HG03039 (cell line): Measurements from ENCODE around the gene CASTOR1.
A peak's percentile ranks its signal among the peaks of the same experiment; 100 is the strongest.
"Not testable (repeated sequence)": the region's sequence is repeated elsewhere in the genome, so short reads cannot be mapped to it uniquely, and the experiment has no call there.

Experiments
- ATAC-seq: cut with Tn5 transposase; IDR thresholded peaks from one replicate; pipeline ENCODE4 v1.9.1; 2021; ENCODE audit warnings: mild to moderate bottlenecking, moderate library complexity; ENCODE audit not compliant: unreplicated experiment

CASTOR1 gene

DNA sequence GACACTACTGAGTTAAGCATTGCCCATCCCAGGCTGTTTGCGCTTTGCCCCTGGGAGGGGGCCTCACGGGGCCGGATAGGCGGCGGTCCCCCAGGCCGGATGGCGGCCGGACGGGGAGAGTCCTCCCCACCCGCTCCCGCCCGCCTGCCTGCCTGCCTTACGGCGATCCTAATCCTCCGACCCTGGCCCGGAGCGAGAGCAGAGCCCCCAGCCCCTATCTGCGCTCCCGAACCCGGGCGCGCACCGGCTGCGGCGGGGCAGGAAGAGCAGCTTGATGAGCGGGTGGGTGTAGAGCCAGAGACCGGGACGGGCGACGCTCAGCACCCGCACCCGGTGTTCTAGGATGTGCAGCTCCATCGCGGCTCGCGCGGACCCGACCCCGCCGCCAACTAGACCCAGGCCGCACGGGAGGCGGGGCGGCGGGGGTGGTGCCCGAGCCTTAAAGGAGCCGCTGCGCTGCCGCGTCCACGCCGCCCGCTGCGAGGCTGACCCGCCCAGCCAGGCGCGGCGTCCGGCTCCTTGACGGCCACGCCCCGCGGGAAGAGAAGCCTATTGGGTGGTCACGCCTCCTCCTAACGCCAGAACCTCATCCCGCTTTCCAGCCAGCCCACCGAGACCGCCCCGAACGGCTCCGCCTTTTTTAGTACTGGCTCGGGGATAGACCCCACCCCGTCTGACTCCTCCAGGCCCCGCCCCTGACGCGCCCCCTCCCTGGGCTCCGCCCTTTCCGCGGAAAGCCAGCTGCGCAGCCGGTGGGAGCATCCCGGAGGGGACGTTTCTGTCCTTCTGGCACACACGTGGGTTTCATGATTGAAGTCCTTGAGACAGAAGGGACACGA is at the start of gene CASTOR1:
CASTOR1 (minus strand) TSS at position 365 of the 839 bp plus-strand sequence; CDS start at position 357, 8 bp downstream.
- peak; percentile 58 for ATAC-seq

GRCh38 chr22:30338802-30339201 is 49.5 kb upstream of the CASTOR1 start:
- no peak for ATAC-seq

DNA sequence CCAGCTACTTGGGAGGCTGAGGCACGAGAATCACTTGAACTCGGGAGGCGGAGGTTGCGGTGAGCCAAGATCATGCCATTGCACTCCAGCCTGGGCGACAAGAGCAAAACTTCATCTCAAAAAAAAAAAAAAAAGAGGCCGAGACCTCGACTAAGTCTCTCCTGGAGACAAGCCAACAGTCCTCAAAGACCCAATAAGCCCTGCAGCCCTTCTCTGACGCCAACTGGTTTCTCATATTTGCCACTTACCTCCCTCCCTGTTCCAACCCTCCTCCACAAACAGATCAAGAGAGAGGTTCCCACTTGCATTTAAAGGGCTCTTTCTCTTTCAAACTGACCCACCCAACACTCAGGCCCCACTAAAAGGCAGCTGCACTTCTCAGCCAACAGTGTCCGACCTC is 49.0 kb upstream of the CASTOR1 start:
- not testable (repeated sequence) for ATAC-seq

GRCh38 chr22:30337461-30337778 is 48.1 kb upstream of the CASTOR1 start:
- no peak for ATAC-seq

DNA sequence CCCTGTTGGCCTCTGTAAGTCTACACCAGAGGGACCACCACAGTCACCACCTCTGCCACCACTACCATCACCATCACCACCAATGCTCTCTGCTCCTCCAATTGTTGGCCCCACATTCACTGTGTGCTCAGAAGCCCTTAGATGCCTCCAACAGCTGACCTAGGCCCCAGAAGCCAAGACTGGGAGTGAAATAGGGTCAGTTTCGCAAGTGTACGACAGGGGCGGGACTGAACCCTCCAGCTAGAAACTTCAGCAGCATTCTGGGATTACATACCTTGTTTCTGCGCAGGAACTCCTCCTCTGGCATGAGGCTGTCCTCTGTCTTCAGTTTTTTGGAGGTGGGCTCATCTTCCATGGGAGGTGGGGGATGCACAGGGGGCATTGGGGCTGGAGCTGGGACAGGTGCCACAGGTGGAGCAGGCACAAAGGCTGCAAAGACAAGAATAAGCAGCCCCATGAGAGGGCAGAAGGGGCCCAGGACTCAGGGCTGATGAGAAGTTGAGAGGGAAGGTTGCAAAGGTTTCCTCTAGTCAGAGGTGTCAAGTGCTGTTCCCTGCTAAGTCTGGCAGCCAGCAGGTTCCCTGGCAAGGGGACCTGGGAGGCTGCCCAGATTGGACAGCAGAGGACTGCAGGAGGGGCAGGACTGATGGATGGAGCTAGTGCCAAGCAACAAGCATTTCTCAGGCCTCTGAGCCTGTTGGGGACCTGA is 47.6 kb upstream of the CASTOR1 start:
- ATAC-seq: no peak

DNA sequence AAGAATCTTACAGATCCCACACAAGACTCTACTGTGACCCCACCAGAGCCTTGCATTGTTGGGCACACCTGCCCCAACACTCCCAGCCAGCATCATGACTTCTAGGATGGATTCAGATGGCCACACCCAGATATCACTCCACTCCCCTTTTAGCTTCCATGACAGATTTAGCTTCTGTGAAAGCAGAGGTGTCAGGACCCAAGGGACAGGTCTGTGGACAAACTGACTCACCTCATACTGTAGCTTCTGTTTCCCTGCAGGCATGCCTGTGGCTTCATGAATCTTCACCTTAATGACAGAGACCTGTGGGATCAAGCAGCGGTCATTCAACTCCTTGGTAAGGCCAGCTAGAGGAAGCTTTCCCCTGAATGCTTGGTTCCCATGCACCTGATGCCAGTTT is 45.9 kb upstream of the CASTOR1 start:
- ATAC-seq: no peak

GRCh38 chr22:30334646-30335045 is 45.3 kb upstream of the CASTOR1 start:
- no peak for ATAC-seq

- no peak for ATAC-seq
These were observed 44.4 kb upstream of the CASTOR1 start for GRCh38 chr22:30333707-30334087.

DNA sequence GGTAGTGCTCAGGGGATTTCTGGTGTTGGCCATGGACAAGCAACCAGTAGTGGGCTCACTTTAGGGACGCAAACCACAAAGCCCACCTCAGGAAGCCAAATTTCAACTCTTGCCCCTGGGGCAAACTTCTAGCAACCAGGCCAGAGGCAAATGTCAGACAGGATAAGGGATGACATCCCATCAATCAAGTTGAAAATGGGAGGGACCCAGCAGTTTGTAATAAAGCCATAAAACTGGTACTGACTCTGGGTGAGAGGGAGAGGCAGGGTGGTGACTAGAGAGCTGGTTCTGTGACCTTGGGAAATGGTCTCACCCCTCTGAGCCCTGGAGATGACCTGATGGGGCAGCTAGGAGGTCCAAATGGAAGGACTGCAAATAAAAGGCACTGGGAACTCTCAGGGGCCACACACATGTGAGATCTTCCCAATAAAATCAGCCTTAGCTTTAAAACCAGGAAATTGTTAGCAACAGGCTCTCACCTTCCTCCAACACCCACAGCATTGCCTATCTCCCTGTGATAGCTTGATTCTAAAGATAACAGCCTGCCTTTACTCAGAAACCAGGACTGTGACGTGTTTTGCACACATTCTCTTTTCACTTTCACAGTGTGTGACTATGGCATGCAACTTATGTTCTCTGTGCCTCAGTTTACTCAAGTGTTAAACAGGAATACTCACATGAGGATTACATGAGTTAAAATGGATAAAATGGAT is 43.8 kb upstream of the CASTOR1 start:
- ATAC-seq: no peak

- ATAC-seq: no peak
These were observed 43.2 kb upstream of the CASTOR1 start for GRCh38 chr22:30332551-30332950.

DNA sequence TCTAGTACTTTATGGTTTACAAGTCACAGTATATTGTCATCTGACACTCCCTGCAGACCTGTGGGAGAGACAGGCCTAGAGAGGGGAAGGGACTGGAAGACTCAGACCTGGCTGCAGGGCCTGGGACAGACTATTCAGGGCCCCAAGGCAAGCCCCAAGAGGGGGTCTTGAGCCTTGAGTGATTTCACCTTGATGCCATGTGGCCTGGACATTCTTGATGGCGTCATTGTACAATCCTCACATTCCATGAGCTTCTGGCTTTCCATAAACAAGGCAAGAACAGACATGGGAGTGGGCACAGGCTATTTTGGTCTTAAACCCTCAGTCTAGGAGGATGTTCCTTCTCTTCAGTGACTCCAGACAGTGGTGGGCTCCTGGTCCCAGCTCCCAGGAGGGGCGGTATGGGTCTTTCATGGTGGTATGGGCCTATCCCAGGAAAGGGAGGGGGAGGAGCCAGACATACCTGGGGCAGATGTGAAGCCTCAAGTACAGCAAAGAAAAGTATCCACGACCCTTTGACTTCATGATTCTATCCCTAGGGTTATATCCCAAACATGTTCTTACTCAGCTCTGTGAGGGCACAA is 39.3 kb upstream of the CASTOR1 start:
- no peak for ATAC-seq

DNA sequence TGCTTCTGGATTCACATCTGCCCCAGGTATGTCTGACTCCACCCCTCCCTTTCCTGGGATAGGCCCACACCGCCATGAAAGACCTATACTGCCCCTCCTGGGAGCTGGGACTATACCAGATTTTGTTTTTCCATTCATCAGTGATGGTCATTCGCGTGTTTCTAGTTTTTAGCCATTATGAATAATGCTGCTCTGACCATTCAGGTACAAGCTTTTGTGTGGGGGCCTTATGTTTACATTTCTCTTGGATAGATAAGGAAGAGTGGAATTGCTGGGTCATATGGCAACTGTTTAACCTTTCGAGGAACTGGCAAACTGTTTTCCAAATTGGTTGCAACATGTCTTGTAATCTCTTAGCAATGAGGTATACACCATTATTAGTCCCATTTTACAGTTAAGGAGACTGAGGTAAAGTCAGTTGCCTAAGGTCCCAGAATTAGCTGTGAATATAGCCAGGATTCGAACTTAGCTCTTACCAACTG is 38.6 kb upstream of the CASTOR1 start:
- no peak for ATAC-seq

DNA sequence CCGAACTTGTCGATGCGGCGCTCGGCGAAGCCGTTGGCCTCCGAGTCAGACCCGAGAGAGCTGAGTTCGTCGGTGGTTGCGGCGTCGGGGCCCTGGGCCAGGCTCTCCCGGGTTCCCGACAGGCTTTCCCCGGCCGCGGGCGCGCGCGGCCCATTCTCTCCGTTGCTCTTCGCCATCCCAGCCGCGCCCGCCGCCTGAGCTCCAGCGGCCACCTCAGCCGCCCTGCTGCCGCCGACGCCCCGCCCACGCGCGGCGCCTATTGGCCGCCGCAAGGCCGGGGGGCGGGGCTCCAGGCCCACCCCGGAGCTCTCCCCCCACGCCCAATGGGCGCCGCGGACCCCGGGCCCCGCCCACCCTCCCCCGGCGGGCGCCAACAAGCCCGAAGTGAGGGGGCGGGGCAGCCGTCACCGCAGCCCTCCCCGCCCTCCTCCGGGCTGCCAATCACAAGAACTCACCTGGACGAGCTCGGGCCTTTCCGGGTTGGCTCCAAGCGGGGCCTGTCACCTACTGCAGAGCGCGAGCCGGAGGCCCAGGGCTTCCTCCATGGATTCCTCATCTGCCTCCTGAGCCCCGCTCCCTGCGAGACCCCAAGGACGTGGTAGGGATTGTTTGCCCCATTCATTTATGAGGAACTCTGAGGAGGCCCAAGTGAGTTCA is 37.5 kb upstream of the CASTOR1 start, which contains the start of gene TBC1D10A:
TBC1D10A (minus strand) TSS at position 236 of the 657 bp plus-strand sequence; CDS start at position 176, 60 bp downstream.
- peak; percentile 74 for ATAC-seq

DNA sequence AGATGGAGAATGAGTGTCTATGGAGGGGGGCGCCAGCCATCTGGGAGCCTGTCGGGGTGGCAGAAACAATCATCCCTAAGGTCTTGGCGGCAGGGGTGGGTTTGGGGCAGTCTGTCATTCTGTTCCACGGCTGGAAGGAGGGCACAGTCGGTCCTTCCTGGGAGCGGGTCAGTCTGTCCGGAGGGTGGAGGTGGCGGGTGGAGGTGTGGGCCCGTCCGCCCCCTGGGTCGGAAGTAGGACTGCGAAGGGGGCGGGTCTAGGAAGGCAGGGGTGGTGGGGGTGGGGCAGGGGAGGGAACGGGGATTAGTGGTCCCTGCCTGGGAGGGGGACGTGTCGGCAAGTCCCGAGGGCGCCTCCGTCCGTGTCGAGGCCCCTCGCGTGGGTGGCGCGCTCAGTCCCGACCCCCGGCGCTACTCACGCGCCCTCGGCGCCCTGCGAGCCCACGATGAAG is 37.0 kb upstream of the CASTOR1 start:
- ATAC-seq: peak; percentile 16

- no peak for ATAC-seq
These were observed 36.5 kb upstream of the CASTOR1 start for GRCh38 chr22:30325724-30326254.

- ATAC-seq: no peak
These were observed 35.9 kb upstream of the CASTOR1 start for GRCh38 chr22:30325065-30325720.

DNA sequence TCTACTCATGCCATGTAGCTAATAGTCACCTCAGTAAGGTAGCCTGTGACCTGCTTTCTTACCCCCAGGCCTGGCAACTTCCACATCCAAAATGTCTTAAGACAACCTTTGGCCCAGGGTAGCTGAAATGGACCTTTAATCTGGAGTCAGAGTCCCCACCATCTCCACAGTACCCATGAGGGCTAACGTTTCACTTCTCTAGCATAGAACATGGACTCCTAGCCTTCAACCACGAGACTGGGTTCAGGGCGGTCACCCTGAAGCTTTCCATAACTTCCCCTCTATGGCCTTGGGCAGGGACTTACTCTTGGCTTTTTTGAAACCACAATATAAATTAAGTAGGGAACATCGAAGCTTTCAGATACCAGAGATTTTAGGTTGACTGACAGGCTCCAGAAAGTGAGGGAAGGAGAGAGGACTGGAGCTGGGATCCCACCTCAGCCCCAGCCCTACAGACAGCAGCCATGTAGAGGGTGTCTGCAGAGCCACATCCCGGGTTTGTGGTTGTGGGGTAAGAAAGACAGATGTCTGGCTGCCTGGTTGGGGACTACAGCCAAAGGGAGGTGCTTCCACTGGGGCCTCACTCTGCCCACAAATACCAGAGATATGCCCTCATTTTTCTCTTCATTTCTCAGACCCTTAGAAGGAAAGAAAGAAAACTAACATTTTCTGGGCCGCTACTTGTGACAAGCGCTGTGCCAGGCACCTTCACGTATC is 34.9 kb upstream of the CASTOR1 start:
- ATAC-seq: no peak

DNA sequence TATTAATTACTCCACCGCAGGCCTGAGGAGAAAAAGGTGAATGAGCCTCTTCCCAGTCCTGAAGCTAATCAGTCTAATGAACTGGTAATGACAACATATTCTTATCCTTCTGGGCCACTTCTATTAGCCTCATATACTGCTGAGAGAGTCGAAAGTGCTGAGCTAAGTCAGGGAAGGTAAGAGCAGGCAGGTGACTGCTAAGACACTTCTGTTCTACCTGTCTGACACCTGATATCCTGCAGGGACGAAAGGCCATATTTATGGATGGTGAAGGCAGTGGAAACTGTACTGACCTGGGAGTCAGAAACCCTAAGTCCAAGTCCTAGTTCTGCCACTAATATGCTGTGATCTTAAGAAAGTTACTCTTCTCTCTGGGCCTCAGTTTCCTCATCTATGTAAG is 33.9 kb upstream of the CASTOR1 start:
- ATAC-seq: no peak

DNA sequence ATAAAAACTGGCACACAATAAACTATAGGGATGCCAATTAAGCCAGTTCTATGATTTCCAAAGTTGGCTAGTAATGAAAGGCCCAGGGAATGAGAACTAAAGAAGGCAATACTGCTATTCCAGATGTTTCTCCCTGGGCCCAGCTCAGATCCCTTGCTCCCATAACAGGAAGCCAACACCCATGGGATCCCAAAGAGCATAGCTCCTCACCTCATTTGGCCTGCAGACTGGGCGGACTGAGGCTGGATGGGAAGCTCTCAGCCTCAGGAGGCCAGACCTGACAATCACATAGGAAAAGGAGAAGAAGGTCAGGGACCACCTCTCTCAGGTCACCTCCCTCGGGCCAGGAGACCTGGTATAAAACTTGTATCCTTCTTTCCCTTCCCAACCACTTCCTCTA is 32.2 kb upstream of the CASTOR1 start:
- ATAC-seq: no peak
